ENCODE data around the gene C12orf57.
A peak's percentile ranks its signal among the peaks of the same experiment; 100 is the strongest.

Gene C12orf57

DNA sequence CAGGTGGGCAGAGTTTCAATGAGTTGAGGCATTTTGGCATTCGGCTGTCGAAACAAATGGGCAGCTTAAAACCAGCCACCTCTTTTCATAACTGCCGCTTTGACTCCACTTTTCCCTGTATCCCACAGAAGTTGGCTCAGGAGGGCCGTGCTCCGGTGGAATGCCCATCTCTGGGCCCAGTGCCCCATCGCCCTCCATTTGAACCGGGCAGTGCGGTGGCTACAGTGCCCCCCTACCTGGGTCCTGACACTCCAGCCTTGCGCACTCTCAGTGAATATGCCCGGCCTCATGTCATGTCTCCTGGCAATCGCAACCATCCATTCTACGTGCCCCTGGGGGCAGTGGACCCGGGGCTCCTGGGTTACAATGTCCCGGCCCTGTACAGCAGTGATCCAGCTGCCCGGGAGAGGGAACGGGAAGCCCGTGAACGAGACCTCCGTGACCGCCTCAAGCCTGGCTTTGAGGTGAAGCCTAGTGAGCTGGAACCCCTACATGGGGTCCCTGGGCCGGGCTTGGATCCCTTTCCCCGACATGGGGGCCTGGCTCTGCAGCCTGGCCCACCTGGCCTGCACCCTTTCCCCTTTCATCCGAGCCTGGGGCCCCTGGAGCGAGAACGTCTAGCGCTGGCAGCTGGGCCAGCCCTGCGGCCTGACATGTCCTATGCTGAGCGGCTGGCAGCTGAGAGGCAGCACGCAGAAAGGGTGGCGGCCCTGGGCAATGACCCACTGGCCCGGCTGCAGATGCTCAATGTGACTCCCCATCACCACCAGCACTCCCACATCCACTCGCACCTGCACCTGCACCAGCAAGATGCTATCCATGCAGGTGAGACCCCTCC, 5.2 kb upstream of the C12orf57 start:
- no peak for DNase-seq

DNA sequence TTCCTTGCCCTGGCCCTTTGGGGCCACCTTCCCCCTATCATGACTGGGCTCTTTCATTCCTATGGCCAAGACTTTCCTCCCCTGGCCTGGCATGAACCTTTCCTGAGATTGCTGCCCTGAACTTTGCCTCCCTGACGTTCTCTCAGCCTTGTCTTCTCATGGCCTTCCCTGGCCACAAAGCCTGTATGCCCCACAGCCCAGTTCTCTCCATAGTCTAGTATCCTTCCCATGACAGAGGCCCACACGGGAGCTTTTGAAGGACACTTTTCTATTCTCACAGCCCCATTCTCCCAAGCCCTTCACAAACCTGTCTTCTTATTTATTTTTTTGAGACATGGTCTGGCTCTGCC, 4.7 kb upstream of the C12orf57 start:
- DNase-seq: no peak

DNA sequence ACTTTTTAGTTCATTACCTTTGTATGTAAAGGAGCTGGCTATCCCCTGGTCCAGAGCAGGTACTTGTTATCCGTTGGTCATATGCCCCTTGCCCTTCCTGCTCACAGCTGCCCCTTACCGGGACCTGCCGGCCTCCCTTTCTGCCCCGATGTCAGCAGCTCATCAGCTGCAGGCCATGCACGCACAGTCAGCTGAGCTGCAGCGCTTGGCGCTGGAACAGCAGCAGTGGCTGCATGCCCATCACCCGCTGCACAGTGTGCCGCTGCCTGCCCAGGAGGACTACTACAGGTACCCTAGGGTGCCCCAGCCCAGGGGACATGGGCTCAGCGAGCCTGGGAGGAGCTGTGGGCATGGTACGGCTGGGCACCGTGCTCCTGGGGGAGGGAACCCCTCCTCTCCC, 2.6 kb upstream of the C12orf57 start:
- DNase-seq: no peak

DNA sequence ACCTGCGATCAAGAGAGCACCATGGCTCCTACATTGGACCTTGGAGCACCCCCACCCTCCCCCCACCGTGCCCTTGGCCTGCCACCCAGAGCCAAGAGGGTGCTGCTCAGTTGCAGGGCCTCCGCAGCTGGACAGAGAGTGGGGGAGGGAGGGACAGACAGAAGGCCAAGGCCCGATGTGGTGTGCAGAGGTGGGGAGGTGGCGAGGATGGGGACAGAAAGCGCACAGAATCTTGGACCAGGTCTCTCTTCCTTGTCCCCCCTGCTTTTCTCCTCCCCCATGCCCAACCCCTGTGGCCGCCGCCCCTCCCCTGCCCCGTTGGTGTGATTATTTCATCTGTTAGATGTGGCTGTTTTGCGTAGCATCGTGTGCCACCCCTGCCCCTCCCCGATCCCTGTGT, 2.0 kb upstream of the C12orf57 start:
- DNase-seq: no peak

DNA sequence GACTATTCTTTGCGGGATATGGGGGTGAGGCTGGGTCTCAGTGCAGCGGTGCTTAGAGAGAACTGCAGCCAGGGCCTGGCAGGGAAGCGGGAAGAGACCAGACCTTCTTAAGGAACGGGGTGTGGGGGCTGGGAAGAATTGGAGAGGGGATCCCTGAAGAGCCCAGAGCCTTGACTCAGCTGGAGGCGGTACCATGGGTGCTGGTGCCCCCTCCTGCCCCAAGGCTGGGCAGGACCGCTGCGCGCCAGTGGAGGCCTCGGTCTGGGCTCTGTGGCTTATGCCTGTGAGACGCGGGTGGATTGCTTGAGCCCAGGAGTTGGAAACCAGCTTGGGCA, 1.5 kb upstream of the C12orf57 start:
- DNase-seq: no peak

DNA sequence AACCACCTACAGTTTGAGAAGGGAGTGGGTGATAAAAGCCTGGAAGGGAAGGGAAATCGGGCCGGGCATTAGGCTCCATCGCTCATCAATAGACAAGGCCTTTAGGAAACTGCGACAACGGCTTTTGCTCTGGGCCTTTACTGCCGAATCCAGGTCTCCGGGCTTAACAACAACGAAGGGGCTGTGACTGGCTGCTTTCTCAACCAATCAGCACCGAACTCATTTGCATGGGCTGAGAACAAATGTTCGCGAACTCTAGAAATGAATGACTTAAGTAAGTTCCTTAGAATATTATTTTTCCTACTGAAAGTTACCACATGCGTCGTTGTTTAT, 467 bp upstream of the C12orf57 start:
- DNase-seq: peak; percentile 88

DNA sequence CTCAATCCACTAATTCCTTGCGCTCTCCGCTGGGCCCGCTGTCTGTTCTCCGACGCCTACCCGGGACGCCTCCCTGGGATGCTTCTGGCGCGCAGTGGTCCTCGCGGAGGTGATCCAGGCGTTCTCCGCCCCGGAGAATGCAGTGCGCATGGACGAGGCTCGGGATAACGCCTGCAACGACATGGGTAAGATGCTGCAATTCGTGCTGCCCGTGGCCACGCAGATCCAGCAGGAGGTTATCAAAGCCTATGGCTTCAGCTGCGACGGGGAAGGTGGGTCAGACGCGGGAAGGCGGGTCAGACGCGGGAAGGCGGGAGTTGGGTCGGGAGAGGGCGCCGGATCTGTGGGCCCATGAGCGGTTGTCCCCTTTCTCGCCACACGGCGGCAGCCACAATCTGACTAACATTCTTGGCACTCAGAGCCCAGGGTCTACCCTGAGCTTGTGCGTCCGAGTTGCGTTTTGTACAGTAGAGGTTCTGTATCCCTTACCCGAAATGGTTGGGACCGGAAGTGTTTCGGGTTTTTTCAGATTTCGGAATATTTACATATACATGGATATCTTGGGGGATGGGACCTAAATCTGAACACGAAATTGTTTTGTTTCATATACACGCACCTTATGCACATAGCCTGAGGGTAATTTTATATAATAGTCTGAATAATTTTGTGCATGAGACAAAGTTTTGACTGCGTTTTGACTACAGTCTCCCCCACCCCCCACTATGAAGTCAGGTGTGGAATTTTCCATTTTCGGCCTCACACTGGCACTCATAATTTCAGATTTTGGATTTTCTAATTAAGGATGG, 762 bp downstream of the C12orf57 start:
- DNase-seq: peak; percentile 83

DNA sequence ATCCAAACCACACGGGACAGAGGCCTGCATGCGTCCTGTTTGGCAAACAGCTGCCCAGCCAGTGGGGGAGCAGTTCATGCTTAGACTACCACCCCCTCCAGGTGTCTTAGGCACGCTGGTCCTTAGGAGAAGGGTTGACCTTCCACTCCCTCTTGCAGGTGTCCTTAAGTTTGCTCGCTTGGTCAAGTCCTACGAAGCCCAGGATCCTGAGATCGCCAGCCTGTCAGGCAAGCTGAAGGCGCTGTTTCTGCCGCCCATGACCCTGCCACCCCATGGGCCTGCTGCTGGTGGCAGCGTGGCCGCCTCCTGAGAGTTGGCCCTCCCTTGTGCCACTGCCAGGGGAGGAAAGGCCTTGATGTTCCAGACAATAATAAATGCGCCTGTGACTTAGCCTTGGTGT, 1.8 kb downstream of the C12orf57 start:
- no peak for DNase-seq

DNA sequence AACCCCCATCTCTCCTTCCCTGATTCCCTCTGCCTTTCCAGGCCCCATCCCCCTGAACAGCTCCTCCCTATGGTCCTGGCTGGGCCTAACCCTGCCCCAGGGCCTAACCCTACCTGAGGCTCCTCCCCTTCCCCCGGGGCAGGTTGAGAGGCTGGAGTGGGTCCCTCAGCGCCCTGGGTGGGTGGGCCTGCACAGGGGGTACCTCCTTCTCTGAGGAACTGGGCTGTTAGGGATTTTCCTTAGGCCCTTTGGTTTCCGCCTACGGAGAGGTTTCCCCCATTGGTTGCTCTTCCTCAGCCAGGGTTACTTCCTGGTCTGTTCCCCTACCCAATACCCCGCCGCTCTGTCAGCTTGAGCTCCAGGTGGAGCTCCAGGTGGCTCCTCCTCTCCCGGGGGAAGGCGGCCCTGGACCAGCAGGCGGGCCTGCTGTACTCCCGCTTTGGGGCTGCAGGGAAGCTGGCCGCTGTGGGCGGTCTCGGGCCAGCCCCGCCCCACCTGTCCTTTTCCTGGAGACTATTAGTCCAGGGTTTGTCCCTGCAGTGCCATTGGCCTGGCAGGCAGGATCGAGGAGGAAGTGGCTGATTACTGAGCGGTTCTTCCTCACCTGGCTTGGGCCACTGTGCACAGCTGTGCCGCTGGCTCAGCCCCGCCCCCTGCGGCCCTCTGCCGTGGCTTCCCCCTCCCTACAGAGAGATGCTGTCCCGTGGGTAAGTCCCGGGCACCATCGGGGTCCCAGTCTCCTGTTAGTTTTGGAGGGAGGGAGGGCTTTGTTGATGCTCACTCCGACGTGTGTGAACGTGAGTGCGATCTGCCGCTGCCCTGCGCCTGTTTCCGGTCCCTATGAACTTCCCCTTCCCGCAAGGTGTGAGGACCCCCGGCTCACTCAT, 2.5 kb downstream of the C12orf57 start:
- peak; percentile 81 for DNase-seq

DNA sequence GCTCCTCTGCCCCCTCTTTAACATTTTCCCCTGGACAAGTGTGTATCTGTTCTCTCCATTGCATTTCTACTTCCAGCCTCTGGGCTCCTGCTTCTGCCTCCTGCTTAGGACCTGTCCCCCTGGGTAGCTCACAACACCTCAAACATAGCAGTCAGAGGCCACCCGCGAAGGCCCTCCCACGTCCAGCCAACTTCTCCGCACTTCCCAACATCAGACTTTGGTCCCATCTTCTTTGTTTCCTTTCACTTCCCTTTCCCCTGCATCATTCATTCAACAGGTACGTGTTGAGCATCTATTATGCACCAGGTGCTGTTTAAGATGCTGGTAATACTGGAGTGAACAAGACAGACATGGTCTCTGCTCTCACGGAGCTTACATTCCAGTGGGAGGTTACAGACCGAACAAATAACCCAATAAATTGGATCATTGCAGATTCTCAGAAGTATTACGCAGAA, 3.1 kb downstream of the C12orf57 start:
- DNase-seq: no peak

DNA sequence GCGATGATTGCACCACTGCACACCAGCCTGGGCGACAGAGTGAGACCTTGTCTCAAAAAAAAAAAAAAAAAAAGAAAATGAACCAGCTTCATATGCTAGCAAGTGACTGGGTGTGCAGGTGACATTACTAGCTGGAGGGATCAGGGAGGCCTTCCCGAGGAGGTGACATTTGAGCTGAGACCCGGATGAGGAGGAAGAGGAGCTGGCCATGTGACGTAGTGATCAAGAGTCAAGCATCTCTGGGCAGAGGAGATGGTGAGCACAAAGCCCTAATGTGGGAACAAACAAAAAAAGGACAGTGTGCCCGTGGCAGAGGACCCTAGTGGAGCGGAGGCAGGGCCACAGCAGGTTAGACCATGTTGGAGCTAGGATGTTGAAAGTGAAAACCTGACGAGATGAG, 3.8 kb downstream of the C12orf57 start:
- no peak for DNase-seq

DNA sequence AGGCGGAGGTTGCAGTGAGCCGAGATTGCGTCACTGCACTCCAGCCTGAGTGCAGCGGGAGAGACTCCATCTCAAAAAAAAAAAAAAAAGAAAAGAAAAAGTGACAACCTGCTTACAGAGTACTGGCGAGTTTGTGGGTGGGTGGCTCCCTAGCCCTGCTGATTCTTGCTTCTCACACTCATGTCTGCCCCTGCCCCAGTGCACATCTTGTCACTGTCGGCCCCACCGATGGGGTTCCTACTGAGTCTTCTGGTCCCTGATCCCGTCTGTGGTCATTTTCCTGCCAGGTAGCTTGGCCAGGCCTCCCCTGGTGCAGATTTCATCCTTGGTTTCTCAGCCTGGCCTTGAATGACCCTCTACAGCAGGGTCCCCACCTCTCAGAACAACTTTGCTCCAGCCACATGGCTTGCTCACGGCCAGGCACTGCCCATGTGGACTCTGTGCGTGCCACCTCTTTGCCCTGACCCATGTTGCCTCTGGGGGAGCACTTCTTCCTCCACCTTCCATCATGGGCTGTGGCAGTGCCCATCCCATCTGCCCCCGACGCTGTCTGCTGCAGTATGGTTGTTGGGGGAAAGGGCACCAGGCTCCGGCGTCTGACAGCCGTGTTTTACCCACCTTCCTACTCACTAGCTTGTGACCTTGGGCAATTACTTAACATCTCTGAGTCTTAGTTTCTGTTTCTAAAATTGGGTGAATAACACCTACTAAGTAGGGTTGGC, 5.2 kb downstream of the C12orf57 start:
- no peak for DNase-seq

DNA sequence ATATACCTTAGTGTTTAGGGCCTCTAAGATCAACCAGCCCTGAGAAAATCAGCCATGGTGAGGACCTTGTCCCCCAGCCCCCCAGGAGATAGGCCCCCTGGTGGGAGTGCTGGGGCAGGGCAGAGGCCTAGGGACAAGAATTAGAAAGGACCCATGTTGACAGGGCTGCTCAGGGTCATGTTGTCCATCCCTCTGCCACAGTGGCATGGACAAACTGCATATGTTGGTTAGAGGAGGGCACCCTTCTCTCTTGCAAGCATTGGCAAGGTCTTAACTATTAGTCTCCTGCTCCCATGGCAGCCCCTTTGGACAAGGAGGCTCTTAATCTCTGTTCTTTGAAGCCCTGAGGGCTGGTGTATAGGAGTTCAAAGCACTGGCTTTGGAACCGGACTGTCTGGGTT, 6.6 kb downstream of the C12orf57 start:
- no peak for DNase-seq

DNA sequence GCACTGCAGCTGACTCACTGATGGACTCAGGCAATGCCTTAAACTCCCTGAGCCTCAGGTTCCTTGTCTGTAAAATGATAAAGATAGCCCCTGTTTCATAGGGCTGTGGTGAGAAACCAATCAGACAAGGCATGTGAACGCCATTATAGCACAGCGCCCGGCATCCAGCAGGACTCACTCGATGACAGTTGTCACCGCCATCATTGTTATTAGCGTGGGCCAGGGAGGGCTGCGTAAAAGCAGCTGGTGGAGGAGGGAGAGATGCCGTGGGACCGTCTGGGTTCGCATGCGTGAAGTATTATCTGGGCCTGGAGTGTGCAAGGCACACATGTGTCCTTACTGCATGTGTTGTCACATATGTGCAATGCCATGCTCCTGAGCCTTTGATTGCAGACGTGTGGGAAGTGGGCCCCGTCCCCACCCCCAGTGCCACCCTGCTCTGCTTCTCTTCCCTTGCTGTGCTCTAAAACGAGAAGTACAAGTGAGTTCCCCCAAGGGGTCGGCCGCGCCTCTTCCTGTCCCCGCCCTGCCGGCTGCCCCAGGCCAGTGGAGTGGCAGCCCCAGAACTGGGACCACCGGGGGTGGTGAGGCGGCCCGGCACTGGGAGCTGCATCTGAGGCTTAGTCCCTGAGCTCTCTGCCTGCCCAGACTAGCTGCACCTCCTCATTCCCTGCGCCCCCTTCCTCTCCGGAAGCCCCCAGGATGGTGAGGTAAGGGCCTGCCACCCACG, 7.2 kb downstream of the C12orf57 start, which contains the start of gene PTPN6:
TSS of gene PTPN6 (plus strand) at position 546 of the 730 bp plus-strand sequence. CDS start at position 703, 157 bp downstream.
- DNase-seq: no peak

DNA sequence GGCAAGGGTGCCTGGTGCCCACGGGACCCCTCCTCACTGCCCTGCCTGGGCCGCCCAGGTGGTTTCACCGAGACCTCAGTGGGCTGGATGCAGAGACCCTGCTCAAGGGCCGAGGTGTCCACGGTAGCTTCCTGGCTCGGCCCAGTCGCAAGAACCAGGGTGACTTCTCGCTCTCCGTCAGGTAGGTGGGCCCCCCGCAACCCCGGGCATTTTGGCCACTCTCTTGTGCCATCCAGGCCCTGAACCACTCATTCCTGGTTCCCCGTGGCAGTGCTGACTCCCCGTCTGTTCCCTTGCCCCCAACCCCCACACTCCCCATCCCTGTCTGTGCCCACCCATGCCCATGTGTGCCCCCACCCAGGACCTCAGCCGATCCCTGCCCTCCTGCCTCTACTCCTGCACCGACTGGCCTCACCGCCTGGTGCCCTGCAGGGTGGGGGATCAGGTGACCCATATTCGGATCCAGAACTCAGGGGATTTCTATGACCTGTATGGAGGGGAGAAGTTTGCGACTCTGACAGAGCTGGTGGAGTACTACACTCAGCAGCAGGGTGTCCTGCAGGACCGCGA, 7.8 kb downstream of the C12orf57 start:
- DNase-seq: no peak

DNA sequence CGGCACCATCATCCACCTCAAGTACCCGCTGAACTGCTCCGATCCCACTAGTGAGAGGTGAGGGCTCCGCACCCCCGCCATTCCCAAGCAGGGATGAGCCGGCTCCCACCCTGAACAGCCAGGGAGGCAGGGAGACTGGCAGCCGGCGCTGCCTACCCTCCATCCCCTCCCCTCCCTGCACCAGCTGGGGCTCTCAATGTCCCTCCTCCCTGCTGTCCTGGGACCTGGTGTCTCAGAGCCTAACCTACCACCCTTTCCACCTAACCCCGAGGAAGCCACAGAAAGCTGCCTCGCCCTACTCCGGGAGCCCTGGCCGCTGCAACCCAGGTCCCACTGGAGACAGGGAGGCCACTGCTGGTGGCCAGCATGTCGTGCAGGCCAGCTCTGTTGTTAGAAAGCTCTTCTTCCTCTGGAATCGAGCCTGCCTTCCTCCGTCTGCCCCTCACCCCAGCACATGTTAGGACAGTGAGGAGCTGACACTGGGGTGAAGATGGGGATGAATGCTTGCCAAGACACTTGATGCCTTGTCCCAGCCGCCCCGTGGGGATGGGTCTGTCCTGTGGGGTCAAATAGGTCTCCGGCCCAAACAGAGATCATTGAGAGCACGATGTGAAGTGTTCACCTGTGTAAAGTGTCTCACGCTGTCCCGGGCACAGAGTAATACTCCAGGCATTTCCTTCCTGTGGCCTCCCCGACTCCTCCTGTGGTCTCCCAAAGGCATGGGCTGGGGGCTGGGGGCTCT, 8.5 kb downstream of the C12orf57 start:
- no peak for DNase-seq

DNA sequence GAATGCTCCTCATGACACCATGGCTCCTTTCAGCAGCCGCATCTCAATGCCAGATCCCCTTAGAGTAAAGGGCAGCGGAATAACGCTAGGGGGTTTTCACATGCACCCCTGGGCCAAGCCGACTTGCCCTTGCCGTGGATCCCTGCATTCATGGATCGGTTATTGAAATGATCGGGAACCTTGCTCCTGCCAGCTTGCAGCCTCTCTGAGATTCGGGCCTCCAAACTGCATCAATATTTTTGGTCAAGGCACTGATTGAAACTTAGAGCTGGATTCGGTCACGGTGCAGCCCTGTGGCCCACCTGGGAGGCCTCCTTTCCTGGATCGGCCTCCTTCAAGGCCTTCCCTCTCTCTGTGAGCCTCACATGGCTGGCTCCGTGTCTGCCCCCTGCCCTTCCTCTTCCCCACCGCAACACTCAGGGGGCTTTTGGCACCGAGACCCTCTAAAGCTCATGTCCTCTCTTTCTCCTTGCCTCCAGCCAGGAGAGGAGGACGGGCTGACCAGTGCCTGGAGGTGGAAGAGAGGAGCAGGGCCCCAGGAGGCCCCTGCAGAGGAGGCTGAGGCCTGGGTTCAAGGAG, 9.1 kb downstream of the C12orf57 start:
- DNase-seq: no peak

DNA sequence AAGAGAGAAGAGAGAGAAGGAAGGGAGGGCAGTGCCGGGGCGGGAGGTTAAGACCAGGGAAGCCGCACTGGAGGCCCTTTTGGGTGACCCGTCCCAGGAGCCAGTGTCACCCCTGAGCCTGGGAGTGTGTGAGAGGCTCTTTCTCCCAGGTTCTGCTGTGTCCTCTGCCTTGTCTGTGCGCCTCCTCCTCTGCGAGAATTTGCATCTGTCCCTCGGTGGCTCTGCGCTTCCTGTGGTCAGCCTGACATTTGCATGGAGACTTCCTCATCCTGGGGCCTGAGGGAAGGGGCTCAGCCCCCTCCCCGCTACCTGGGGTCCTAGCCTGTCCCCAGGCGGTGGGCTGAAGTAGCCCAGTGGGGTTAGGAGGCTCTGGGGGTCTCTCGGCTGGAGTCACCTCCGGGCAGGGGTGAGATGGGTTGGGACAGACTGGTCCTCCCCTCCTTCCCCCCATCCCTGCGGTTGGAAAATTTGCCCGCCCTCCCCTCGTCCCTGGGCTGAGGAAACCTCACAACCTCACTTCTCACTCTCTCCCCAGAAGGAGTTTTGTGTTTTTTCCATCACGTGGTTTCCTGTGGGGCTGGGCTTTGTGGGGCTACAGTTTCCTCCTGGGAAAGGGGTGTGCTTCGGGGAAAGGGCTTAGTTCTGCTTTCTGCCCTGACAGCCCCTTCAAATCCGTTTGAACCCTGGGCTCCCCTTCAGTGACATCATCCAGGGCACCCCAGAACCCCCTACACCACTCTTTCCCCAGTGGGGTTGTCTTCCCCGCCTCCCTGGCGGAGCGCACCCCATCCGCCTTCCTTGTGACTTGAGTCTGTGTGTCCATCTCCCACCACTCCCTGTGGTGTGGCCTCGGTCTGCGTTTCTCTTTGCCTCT, 9.9 kb downstream of the C12orf57 start:
- DNase-seq: no peak

DNA sequence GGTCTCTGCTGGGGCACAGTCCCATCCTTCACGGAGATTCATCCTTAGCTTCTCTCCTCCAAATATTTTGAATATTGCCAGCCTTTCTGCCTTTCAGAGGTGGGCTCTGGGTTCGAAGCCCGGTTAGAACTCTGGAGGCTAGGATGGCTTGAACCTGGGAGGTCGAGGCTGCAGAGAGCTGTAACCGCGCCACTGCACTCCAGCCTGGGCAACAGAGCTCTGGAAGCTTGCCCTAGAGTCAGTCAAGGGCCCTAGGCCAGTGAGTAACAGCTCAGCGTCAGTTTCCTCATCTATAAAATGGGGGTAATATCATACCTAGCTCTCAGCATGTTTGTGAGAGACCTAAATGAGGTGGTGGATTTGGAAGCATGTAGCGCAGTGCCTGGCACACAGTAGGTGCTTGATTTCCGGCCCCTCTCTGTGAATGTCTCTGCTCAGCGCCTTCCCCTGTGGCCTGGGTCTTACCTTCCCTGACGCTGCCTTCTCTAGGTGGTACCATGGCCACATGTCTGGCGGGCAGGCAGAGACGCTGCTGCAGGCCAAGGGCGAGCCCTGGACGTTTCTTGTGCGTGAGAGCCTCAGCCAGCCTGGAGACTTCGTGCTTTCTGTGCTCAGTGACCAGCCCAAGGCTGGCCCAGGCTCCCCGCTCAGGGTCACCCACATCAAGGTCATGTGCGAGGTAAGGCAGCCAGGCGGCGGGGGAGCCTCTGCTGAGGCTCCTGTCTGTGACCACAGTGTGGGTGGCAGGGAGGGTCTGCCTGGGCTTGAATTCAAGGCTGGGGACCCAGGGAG, 10.7 kb downstream of the C12orf57 start:
- no peak for DNase-seq

Data from NCI-H748 treated with DMSO at 0.1 percent for 48 hours (cell line).